Activated CD8-positive, alpha-beta memory T cell treated with anti-CD3 and anti-CD28 coated beads, Interleukin-2, amount 50 U/mL, for 1 hour (primary cell): ENCODE measurements around the gene HNRNPF.
"Not testable (repeated sequence)": the region's sequence is repeated elsewhere in the genome, so short reads cannot be mapped to it uniquely, and the experiment has no call there.

Experiments used
- DNase-seq: peaks from one replicate; pipeline ENCODE4 v3.0.0-alpha.2; 2020; ENCODE audit errors: extremely low read depth

Gene HNRNPF, protein sequence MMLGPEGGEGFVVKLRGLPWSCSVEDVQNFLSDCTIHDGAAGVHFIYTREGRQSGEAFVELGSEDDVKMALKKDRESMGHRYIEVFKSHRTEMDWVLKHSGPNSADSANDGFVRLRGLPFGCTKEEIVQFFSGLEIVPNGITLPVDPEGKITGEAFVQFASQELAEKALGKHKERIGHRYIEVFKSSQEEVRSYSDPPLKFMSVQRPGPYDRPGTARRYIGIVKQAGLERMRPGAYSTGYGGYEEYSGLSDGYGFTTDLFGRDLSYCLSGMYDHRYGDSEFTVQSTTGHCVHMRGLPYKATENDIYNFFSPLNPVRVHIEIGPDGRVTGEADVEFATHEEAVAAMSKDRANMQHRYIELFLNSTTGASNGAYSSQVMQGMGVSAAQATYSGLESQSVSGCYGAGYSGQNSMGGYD

DNA sequence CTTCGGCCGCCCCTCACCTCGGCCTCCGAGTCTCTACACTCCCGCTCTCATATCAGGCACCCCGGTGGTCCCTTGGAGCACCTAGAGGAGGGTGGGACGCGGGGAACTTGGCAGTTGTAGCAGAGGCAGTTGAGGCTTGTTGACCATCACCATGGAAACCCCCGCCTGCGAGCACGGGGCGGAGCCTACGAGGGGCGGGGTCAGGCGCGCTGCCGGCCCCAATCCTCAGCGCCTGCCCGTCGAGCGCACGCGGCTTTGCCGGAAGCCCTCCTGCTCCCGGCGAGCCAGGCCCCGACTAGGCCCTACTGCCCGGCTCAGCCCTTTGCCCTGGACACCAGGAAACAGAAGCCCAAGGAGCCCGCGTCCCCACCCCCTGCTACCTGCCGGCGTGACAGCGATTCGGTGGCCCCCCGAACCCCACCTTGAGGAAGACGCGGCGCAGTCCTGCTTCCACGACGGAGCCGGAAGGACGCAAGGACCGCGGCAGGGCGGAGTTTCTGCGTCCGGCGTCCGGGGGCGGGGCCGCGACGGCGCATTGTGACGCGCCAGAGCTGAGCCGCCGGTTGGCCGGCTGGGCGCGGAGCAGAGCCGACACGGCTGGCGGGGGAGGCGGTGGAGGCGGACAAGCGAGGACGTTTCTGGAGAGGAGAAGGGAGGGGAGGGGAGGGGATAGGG is at the start of gene HNRNPF:
Gene HNRNPF, minus strand, starts transcription at position 477 of the 675 bp plus-strand sequence. CDS start 21,302 bp downstream, outside the sequence.
- peak; percentile 85 for DNase-seq

DNA sequence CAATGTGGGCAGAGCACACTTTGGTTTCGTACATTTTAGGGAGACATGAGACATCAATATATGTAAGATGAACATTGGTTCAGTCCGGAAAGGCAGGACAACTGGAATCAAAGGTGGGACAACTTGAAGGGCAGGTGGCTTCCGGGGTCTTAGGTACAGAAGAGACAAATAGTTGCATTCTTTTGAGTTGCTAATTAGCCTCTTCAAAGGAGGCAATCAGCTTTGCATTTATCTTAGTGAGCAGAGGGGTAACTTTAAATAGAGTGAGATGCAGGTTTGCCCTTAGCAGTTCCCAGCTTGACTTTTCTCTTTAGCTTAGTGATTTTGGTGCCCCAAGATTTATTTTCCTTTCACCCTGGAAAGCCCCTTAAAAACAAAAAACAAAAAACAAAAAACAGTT is 49.2 kb upstream of the HNRNPF start:
- no peak for DNase-seq

DNA sequence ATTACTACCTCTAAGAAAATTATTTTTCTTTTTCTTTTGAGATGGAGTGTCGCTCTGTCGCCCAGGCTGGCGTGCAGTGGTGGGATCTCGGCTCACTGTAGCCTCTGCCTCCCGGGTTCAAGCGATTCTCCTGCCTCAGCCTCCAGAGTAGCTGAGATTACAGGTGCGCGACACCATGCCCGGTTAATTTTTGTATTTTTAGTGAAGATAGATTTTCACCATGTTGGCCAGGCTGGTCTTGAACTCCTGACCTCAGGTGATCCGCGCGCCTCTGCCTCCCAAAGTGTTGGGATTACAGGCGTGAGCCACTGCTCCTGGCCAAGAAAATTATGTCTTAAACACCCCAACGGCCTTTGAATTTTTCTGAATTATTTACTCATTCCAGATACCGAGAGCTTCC is 47.6 kb upstream of the HNRNPF start:
- DNase-seq, result not testable (repeated sequence)

DNA sequence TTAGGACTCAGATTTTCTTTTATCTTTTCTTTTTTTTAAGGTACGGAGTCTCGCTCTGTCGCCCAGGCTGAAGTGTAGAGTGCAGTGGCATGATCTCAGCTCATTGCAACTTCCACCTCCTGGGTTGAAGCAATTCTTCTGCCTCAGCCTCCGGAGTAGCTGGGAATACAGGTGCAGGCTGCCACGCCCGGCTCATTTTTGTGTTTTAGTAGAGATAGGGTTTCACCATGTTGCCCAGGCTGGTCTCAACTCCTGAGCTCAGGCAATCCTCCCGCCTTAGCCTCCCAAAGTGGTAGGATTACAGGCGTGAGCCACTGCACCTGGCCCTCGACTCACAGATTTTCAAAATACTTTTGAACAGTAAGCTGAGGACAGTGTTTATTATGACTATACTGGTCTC is 45.0 kb upstream of the HNRNPF start:
- DNase-seq, result not testable (repeated sequence)

DNA sequence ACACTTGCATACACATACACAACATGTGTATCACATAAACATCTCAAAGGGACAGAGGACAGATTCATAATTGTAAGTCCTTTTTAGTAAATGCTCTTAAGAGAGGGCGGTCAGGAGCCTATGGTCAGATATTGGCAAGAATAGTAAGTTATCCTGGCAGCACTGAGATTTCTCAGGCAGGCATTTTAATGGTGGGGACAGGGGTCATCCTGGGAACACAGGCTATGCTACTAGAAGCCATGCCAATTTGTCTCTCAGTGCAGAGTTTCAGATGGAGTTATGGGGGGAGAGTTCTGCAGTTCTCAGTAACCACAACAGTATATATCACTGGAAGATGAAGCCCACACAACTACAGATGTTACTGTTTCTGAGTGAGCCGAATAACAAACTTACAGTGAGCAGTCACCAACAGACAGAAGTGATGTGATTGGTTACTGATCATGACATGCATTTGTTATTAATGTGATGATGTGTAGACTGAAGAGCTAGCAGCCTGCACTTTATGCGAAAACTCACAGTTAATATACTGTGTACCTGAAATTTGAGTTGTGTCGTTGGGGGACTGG is 44.4 kb upstream of the HNRNPF start:
- no peak for DNase-seq

DNA sequence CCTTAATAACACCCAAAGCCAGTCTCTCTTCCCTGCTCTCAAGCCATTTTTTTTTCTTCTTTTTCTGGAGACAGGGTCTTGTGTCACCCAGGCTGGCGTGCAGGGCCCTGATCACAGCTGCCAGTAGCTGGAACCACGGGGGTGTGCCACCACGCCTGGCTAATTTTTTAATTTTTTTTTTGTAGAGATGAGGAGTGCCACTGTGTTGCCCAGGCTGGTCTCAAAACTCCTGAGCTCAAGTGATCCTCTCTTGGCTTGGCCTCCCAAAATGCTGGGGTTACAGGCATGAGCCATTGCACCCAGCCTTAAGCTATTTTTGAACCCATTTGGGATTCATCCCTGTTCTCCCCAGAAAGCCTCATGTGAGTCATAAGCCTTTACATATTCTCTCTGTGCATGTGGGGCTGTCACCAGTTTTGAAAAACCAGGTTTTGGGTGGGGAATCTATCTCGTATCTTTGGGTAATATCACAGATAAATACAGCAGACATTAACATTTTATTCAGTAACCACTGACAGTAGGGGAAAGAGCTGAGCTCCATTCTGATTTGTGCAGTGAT is 43.4 kb upstream of the HNRNPF start:
- no peak for DNase-seq

DNA sequence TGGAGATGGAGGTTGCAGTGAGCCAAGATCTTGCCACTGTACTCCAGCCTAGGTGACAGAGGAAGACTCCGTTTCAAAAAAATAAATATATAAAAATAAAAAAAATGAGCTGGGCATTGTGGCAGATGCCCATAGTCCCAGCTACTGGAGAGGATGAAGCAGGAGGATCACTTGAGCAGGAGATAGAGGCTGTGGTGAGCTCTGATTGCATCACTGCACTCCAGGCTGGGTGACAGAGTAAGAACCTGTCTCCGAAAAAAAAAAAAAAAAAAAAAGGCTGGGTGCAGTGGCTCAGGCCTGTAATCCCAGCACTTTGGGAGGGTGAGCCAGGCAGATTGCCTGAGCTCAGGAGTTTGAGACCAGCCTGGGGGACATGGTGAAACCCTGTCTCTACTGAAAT is 39.8 kb upstream of the HNRNPF start:
- DNase-seq, result no peak

DNA sequence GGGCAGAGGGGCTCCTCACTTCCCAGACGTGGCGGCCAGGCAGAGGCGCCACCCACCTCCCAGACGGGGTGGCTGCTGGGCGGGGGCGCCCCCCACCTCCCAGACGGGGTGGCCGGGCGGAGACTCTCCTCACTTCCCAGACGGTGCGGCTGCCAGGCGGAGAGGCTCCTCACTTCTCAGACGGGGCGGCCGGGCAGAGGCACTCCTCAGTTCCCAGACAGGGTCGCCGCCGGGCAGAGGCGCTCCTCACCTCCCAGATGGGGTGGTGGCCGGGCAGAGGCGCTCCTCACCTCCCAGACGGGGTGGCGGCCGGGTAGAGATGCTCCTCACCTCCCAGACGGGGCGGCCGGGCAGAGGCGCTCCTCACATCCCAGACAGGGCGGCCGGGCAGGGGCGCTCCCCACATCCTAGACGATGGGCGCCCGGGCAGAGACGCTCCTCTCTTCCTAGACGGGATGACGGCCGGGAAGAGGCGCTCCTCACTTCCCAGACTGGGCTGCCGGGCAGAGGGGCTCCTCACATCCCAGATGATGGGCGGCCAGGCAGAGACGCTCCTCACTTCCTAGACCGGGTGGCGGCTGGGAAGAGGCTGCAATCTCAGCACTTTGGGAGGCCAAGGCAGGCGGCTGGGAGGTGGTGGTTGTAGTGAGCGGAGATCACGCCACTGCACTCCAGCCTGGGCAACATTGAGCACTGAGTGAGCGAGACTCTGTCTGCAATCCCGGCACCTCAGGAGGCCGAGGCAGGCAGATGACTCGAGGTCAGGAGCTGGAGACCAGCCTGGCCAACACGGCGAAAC is 37.4 kb upstream of the HNRNPF start:
- not testable (repeated sequence) for DNase-seq

DNA sequence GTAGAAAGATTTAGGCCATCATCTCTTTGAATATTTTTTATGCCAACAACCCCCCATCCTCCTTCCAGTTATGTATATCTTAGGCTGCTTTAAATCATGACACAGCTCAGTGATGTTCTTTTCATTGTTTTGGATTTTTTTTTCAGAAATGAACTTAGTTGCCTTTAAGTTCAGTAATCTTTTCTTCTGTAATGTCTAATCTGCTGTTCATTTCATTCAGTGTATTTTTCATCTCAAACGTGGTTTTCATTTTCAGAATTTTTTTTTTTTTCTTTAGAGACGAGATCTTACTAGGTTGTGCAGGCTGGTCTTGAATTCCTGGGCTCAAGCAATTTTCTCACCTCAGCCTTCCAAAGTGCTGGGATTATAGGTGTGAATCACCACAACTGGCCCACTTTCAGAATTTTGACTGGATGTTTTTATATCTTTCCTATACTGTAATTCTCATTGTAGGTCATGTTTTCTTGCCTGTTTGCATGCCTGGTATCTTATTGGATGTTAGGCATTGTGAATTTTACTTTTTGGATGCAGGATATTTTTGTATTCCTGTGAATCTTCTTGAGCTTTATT is 36.0 kb upstream of the HNRNPF start:
- DNase-seq, result no peak

DNA sequence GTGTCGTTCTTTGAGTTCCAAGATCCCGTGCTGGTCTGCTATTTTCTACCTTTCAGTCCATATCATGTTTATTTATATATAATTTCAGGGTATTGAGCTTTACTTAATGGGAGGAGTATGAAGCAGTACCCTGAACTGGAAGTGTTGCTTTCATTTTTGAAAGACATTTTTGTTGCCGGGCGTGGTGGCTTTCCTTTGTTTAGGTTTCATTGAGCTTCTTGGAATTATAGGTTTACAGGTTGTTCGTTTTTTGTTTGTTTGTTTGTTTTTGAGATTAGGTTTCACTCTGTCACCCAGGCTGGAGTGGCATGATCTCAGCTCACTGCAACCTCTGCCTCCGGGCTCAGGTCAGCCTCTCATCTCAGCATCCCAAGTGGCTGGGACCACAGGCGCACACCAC is 35.3 kb upstream of the HNRNPF start:
- no peak for DNase-seq

DNA sequence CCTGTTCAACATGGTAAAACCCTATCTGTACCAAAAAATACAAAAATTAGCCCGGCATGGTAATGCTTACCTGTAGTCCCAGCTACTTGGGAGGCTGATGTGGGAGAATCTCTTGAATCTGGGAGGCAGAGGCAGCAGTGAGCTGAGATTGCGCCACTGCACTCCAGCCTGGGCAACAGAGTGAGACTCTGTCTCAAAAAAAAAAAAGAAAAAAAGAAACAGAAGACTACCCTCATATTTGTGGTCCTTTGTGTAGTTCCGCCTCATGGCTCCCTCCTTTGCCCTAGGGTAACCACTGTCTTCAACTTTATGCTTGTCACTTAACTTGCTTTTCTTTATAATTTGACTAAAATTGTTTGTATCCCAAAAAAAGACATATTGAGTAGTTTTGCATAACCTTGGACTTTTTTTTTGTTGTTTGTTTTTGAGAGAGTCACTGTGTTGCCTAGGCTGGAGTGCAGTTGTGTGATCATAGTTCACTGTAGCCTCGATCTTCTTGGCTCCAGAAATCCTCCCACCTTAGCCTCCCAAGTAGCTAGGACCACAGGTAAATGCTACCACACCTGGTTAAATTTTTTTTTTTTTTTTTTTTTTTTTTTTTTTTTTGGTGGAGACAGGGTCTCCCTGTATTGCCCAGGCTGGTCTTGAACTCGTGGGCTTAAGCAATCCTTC is 31.6 kb upstream of the HNRNPF start:
- no peak for DNase-seq

DNA sequence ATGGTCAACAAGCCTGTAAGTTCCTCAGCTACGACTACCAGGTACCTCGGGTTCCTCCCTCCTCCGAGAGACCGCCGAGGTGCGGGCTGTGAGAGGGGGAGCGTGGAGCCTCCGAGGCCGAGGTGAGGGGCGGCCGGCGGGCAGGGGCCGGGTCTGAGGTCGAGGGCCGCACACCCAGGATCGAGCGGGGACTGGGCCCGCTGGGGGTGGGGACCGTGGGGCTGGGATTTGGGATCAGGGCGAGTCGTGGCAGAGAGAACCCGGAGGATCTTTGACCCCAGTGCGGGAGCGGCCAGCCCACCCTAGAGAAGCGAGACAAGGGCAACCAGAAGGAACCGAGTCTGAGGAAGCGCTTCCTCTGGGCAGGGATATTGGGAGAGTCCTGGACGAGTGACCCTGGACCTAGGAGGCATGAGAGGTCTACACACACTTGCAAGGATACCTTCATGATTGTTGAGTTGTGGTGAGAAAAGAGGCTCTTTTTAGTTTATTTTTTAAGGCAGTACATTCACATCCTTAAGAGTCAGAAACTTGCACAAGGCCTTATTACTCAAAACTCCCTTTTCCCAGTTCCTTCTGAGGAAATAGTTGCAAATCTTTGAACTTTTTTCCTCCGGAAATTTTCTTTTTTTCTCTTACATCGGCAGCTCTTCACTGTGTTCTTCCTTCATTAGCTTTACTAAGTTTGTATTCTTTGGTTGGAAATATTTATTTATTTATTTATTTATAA is 28.3 kb upstream of the HNRNPF start:
- no peak for DNase-seq

DNA sequence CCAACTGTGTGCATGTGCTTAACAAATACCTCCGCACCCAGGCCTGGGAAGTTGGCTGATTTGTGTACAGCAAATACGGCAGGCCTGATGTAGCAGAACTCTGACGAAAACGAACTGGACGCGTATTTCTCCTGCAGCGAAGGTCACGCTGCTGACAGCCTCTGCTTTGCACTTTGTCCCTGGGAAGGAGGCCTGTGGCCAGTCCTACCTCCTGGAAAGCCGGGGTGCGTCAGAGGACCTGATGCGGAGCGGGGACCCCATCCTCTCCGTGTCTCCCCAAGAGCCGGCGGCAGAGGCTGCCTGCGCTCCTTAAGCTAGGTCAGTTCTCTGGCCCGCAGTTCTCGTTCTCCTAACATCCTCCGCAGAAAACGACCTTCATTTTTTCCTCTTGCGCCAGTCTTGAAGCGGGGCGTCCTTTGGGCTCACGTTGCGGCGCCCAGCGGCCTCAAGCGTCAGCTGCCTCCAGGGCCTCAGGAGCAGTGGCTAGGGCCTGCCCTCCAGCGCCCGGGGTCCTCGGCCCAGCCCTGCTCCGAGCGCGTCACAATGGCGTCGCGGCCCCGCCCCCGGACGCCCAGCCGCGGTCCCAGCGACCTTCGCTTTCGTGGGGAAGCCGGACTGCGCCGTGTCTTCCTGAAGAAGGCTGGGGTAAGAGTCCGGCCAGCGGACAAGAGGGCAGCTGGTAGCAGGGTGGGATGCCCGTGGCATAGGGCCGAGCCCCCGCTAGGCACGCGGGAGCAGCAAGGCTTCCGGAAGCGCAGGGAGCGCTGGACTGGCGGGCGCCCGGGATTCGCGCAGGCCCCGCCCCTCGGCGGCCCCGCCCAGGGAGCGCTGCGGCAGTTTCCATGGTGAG is 27.5 kb upstream of the HNRNPF start, which contains the start of gene ZNF487:
Gene ZNF487, plus strand, starts transcription at position 821 of the 850 bp plus-strand sequence. CDS start 38,703 bp downstream, outside the sequence.
- peak; percentile 59 for DNase-seq

DNA sequence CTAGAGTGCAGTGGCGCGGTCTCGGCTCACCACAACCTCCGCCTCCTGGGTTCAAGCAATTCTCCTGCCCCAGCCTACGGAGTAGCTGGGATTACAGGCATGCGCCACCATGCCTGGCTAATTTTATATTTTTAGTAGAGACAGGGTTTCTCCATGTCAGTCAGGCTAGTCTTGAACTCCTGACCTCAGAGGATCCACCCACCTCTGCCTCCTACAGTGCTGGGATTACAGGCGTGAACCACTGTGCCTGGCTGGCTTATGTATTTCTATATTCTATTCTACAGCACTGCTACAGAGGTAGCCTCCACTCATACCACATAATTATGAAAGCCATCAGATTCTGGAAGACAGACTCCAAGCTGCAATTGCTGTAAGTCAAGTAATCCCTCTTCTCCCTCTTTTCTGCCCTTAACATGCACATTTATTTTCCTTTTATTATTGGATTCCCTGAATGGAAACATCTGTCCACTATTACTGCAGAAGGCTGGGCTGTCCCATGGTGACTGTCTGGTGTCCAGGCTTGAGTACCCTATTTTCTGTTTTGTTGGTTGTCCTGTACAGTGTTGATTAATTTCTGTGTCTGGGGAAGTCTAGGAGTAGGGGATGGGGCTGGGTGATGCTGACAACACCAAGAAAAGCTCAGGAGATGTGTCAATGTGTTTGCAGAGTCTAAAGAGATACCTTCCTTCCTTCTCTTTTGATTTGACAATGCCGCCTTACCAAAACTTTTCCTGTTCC is 22.1 kb upstream of the HNRNPF start:
- no peak for DNase-seq

DNA sequence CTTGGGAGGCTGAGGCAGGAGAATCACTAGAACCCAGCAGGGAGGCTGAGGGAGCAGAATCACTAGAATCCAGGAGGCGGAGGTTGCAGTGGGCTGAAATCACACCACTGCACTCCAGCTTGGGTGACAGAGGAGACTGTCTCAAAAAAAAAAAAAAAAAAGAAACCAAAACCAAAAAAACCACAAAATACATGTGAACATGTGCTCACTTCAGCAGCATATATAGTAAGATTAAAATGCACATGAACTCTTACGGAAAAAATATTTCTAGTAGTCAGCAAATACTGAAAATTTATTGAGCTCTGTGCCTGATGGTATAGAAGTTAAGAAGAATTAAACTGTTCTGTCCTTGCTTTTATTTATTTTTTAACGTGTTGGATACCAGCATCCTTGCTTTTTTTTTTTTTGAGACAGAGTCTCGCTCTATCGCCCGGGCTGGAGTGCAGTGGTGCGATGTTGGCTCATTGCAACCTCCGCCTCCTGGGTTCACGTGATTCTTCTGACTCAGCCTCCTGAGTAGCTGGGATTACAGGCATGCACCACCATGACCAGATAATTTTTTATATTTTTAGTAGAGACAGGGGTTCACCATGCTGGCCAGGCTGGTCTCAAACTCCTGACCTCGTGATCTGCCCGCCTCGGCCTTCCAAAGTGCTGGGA is 18.3 kb upstream of the HNRNPF start:
- DNase-seq, result no peak

DNA sequence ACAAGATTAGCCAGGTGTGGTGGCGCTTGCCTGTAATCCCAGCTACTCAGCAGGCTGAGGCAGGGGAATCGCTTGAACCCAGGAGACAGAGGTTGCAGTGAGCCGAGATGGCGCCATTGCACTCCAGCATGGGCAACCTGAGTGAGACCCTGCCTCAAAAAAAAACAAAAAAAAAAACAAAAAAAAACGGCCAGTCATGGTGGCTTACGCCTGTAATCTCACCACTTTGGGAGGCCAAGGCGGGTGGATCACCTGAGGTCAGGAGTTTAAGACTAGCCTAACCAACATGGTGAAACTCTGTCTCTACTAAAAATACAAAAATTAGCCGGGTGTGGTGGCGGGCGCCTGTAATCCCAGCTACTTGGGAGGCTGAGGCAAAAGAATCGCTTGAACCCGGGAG is 17.5 kb upstream of the HNRNPF start:
- DNase-seq, result not testable (repeated sequence)

DNA sequence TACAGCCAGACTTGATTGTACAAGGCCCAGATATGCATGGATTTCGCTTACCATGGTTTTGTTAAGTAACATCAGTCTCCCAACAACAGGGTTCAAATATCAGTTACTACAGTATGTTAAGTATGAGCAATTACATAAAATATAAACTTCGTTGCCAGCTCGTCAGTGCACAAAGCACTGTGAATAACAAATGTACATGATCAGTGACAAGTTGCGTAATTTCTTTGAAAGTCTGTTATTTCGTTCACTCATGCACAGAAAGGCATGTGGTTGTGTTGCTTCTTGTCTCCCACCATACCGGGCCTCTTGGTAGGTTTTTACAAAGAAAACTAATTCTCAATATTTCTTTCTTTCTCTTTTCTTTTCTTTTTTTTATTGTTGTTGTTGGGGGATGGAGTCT is 15.4 kb upstream of the HNRNPF start:
- DNase-seq, result no peak

DNA sequence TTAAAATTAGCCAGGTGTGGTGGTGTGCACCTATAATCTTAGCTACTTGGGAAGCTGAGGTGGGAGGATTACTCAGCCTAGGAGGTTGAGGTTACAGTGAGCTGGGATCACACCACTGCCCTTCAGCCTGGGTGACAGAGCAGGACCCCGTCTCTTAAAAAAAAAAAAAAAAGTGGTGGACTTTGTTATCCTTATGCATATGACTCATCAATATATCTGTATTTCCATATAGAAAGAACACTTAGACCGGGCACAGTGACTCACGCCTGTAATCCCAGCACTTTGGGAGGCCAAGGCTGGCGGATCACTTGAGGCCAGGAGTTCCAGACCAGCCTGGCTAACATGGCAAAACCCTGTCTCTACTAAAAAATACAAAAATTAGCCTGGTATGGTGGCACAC is 13.0 kb upstream of the HNRNPF start:
- not testable (repeated sequence) for DNase-seq
